Adrenal gland (tissue), 12 donors: ENCODE measurements around the gene PIP4K2B. TPM values are rescaled to one million over a fixed set of nuclear protein-coding genes. Genes with fewer than 3 reads are reported as not detected.

ENCODE experiments used
- microRNA-seq, 3 donors: library from miRNA; unstranded; fragments of <30 nt; microRNA quantifications; one replicate each; pipeline ENCODE4, GENCODE V29; 2017 to 2020
- polyA plus RNA-seq, 3 donors: library from polyadenylated mRNA; stranded (reverse); fragments of 200-250 nt in 2 of 3; fragments of 350-450 nt in 1 of 3; fragmentation: Illumina TruSeq in 1 of 3; extraction: RNeasy Lipid Tissue Mini Kit (QIAGEN cat#74804) in 1 of 3; gene quantifications; one replicate each; pipeline ENCODE4 v1.2.3, GENCODE V29; 2013 to 2014
- small RNA-seq, 2 donors: library from RNA; depleted of rRNA; stranded (forward); fragments of <200 nt; gene quantifications; one replicate each; pipeline ENCODE3, GENCODE V24; 2016
- total RNA-seq, 9 donors: library from RNA; depleted of rRNA in 4 of 9; stranded (reverse); fragments of >200 nt in 4 of 9; fragments of 120-200 nt in 1 of 9; fragmentation: NEBNext Ultra II Directional in 1 of 9; extraction: Animal tissue kit (Norgen Biotek cat#: 25700) in 1 of 9; gene quantifications; one replicate each; pipeline versions ENCODE4 v1.1.0 to v1.2.4, GENCODE V29; 2013 to 2023
- donor health status: healthy with polysubstance abuse.
- donor health status: Bipolar disorder and iron deficiency.
- donor health status: DM: yes; HTN: yes; CAD: no.
- donor health status: DM: no; HTN: no; CAD: no.
- donor health status: DM: no; HTN: no; CAD: no.
- donor health status: DM: yes; HTN: yes; CAD: no.

The PIP4K2B gene
- total and polyA plus RNA-seq, 12 donors, result 30.0 to 92.4 (median 55.3) TPM

Small RNA genes lying within 50 kb of the gene (microRNA-seq; reads per million reads assigned to microRNA genes)
- 0.28 to 1.5 (median 0.89) reads per million in 3 donors for gene MIR4726
- gene MIR4727, result 0 to 2.2 (median 1.7) reads per million in 3 donors

Small RNA genes lying within 50 kb of the gene (small RNA-seq; reads per million reads assigned to genes)
- gene MIR4726 (0 reads per million in 2 donors), gene MIR4727 (0.08 to 0.24 reads per million in 2 donors), gene RNA5SP440 (3.0 to 4.5 reads per million in 2 donors), gene RNU6-866P (0 reads per million in 2 donors)

Other genes starting within 250 kb of the PIP4K2B start
- gene SRCIN1, start 193.6 kb downstream of the PIP4K2B start, total RNA-seq, result 1 to 10 TPM in 3 of 9 donors, under 1 TPM in 4, not detected in 2; 0.44 to 7.2 (median 0.92) TPM
- 10 to 100 TPM in 1 of 3 donors, 1 to 10 TPM in 2; 1.0 to 33.1 (median 4.7) TPM for gene SRCIN1, start 193.6 kb downstream of the PIP4K2B start, polyA plus RNA-seq
- 1 to 10 TPM in 8 of 9 donors, under 1 TPM in 1; 0.06 to 9.4 (median 3.7) TPM for gene EPOP, start 124.6 kb downstream of the PIP4K2B start, total RNA-seq
- 1 to 10 TPM in 2 of 3 donors, under 1 TPM in 1; 0.97 to 2.9 (median 2.7) TPM for gene EPOP, start 124.6 kb downstream of the PIP4K2B start, polyA plus RNA-seq
- gene MLLT6, start 94.3 kb downstream of the PIP4K2B start, total RNA-seq, result 100 to 1,000 TPM in 4 of 9 donors, 10 to 100 TPM in 5; 24.5 to 191 (median 92.2) TPM
- 100 to 1,000 TPM in 1 of 3 donors, 10 to 100 TPM in 2; 27.3 to 339 (median 50.5) TPM for gene MLLT6, start 94.3 kb downstream of the PIP4K2B start, polyA plus RNA-seq
- 10 to 100 TPM in 7 of 9 donors, 1 to 10 TPM in 2; 7.2 to 78.7 (median 43.1) TPM for gene CISD3, start 69.2 kb downstream of the PIP4K2B start, total RNA-seq
- gene CISD3, start 69.2 kb downstream of the PIP4K2B start, polyA plus RNA-seq, result 10 to 100 TPM; 36.1 to 45.7 (median 43.2) TPM
- gene PCGF2, start 51.2 kb downstream of the PIP4K2B start, total RNA-seq, result 10 to 100 TPM in 7 of 9 donors, 1 to 10 TPM in 2; 7.4 to 82.3 (median 16.2) TPM
- 100 to 1,000 TPM in 2 of 3 donors, 10 to 100 TPM in 1; 13.4 to 233 (median 144) TPM for gene PCGF2, start 51.2 kb downstream of the PIP4K2B start, polyA plus RNA-seq
- 100 to 1,000 TPM; 138 to 403 (median 236) TPM for gene PSMB3, start 46.8 kb downstream of the PIP4K2B start, total RNA-seq
- gene PSMB3, start 46.8 kb downstream of the PIP4K2B start, polyA plus RNA-seq, result 100 to 1,000 TPM; 240 to 556 (median 328) TPM
- gene CWC25, start 25.8 kb upstream of the PIP4K2B start, total RNA-seq, result 10 to 100 TPM in 8 of 9 donors, 1 to 10 TPM in 1; 4.5 to 21.8 (median 14.5) TPM
- gene CWC25, start 25.8 kb upstream of the PIP4K2B start, polyA plus RNA-seq, result 10 to 100 TPM; 20.7 to 47.8 (median 33.1) TPM
- gene RPL23, start 54.2 kb upstream of the PIP4K2B start, total RNA-seq, result 1,000 to 10,000 TPM in 7 of 9 donors, 100 to 1,000 TPM in 2; 927 to 2,492 (median 1,384) TPM
- 1,000 to 10,000 TPM; 2,027 to 3,246 (median 2,815) TPM for gene RPL23, start 54.2 kb upstream of the PIP4K2B start, polyA plus RNA-seq
- 100 to 1,000 TPM in 5 of 9 donors, 10 to 100 TPM in 4; 36.4 to 123 (median 104) TPM for gene LASP1, start 70.5 kb upstream of the PIP4K2B start, total RNA-seq
- gene LASP1, start 70.5 kb upstream of the PIP4K2B start, polyA plus RNA-seq, result 10 to 100 TPM; 36.3 to 65.1 (median 43.3) TPM
- gene FBXO47, start 167.8 kb upstream of the PIP4K2B start, total RNA-seq, result not detected
- gene FBXO47, start 167.8 kb upstream of the PIP4K2B start, polyA plus RNA-seq, result not detected